ENCODE data around the gene BAIAP3.

DNA sequence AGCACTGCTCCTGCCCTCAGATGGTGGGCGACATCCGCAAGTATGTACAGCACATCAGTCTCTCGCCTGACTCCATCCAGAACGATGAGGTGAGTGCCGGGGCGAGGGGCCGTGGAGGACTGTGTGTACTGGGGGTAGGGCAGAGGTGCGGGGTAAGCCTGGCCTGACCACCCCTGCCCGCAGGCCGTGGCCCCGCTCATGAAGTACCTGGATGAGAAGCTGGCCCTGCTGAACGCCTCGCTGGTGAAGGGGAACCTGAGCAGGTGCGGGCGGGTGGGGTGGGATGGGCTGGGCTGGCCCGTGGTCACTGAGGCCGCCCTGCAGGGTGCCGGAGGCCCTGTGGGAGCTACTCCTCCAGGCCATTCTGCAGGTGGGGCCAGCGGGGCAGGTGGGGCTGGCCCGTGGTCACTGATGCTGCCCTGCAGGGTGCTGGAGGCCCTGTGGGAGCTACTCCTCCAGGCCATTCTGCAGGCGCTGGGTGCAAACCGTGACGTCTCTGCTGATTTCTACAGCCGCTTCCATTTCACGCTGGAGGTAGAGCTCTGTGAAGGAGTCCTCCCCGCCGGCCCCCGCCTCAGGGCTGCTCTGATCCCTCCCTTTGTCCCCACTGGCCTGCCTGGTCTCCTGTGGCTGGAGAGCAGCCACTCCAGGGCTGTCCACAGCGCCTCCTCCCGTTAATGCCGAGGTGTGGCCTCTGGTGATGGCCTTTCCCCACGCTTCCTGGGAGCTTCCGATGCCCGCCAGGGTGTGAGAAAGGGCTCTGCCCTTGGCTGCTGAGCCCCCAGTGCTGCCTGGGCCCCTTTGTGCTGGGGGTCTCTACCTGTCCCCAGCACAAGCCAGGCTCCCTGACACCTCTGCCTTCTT, 13.2 kb downstream of the BAIAP3 start:
- TF ChIP-seq CTCF (IDR thresholded peaks at IDR 0.05; ENCODE audit: low read depth, low read length, poor library complexity, severe bottlenecking) (no peak), EZH2phosphoT487 (IDR thresholded peaks at IDR 0.05; ENCODE audit: borderline replicate concordance, low read length) (no peak)

Data from DOHH2 (cell line).